Inflammatory macrophage (primary cell): ENCODE results near the gene TMEM132E.

Experiments
- DNase-seq, 2 donors: peaks; one replicate each; pipeline ENCODE4 v3.0.0-alpha.2; 2020 to 2022

The TMEM132E gene

DNA sequence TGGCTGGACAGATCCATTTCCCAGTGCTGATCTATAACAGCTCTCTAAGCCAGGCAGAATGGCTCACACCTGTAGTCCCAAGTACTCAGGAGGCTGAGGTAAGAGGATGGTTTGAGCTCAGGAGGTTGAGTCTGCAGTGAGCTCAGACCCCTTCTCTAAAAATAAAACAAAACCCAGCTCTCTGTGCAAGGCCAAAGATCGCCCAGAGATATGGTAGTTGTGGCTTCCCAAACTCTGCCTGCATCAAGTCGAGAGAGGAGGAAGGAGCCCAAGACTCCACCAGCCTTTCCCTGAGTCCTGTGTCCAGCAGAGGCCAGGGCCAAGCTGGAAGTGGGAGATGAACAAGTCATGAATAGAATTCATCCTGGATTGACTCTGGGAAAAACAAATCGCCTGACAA is 88.8 kb downstream of the TMEM132E start:
- no peak for DNase-seq

GRCh38 chr17:34669511-34669910 is 90.1 kb downstream of the TMEM132E start:
- DNase-seq = no peak

DNA sequence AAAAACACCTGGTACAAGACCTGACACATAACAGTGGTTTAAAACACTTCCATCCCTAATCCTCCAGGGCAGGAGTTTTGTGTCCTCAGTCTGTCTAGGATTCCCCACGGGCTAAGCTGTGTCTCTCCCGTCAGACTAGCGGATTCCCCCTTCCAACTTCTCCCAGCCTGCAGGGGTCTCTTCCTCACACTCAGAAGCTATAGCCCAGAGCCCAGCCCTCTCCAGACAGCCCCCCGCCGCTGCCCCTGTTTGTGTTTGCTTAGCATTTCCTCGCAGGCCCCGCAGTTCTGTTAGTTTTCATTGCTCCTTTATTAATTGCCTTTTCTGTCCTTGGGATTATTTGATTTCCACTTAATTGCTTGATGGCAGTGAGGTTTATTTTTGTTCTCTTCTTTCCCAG is 91.2 kb downstream of the TMEM132E start:
- no peak for DNase-seq

GRCh38 chr17:34671191-34671590 is 91.8 kb downstream of the TMEM132E start:
- DNase-seq = no peak

GRCh38 chr17:34672176-34672785 is 92.9 kb downstream of the TMEM132E start:
- DNase-seq = no peak

DNA sequence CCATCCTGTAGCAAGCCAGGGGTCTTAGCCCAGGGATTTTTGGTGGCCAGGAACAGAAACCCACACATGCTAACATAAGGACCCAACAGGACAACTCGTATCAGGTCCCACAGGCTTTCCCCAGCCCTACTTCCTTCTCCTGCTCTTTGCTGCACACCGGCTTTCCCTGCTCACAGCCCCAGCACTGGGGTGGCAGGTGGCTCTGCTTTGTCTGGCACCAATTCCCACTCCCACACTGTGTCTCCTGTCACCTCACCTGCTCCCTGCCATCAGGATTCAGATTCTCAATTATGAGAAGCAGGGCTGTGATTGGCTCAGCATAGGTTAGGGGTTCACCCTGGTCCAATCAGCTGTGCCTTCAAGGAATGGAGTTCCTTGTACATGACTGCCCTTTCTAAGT is 94.1 kb downstream of the TMEM132E start:
- DNase-seq = no peak

DNA sequence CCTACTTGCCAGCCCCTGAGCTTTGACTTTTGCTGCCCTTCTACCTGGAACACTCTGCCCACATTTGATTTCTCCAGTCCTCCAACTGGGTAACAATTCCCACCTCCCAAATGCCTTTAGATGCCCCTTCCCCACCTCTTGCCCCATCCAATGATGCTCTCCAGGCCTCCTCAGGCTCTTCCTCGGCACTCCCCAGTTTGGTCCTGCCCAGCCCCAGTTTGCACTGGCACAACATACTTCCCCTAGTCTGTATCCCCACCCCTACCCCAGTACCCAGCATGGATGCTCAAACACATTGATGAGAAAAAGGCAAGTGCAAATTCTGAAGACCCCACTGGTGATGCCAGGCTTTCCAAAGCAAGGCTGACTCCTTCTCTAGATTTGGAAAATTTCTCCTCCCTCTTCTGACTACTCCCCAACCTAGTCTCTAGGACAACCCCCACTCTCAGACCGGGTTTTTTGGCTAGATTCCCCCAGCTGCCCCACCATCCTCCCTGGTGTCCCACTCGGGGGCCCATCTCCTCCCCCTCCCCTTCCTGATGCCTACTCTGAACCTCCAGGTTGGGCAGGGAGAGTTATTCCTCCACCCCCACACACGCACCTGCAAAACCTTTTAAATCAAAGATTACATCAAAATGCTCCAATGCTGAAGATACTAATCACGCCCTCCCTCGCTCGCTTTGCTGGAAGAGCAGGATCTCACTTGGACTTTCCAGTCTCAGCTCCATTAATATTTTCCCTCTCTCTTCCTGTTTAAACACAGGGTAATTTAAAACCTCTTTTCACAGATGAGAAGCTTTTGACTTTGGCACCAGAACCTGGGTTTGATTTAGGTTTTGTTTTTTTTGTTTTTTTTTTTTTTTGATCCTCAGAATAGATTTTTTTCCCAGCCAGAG is 94.9 kb downstream of the TMEM132E start:
- DNase-seq = no peak

GRCh38 chr17:34675143-34675542 is 95.8 kb downstream of the TMEM132E start:
- no peak for DNase-seq

DNA sequence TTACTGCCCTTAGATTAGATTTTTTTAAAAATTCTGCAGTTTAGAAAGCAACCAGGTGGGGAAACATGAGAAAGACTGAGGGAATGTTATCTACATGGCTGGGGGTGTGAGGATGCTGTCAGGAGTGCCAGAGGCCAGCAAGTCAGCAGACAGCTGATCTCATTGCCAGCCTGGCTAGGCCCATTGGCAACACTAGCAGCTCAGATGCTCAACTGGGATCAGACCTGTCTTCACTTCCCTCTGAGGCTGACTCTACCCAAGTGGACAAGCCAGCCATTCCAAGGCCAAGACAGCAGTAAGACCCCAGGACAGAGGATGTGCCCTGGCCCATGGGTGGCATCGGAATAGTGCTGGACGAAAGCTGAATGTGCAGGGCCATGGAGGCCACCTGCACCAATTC is 96.2 kb downstream of the TMEM132E start:
- no peak for DNase-seq

GRCh38 chr17:34680151-34680550 is 100.8 kb downstream of the TMEM132E start:
- no peak for DNase-seq

GRCh38 chr17:34682305-34682704 is 102.9 kb downstream of the TMEM132E start:
- DNase-seq = no peak

GRCh38 chr17:34683390-34683789 is 104.0 kb downstream of the TMEM132E start:
- no peak for DNase-seq
